GM23338 (cell line): ENCODE data around the gene GPR26. TPM values are rescaled to one million over a fixed set of nuclear protein-coding genes. Genes with fewer than 3 reads are reported as not detected.

Experiments used
- ATAC-seq: fragments of 200-7000 bp; cut with Tn5 transposase; 3 replicates; pipeline ENCODE4 v1.9.1; 2020
- DNase-seq: peaks from one replicate; pipeline ENCODE4 v3.0.0-alpha.2; 2015; ENCODE audit warnings: low spot score
- H2AFZ ChIP-seq: fragments of 200-600 bp; sonication (generic); 2 replicates; pipeline ENCODE4 v1.8.0; 2016; ENCODE audit warnings: antibody characterized with exemption, mild to moderate bottlenecking, moderate library complexity
- H3F3A ChIP-seq: fragments of 200-600 bp; sonication (generic); replicated peaks from 2 replicates; pipeline ENCODE4 v1.8.0; 2017; ENCODE audit warnings: antibody characterized with exemption, mixed run types, low read depth
- H3K27ac ChIP-seq: fragments of 200-600 bp; sonication (generic); 2 replicates; pipeline ENCODE4 v1.6.1; 2016; ENCODE audit warnings: low read depth
- H3K27me3 ChIP-seq: fragments of 200-600 bp; sonication (generic); 2 replicates; pipeline ENCODE4 v1.8.0; 2016; ENCODE audit warnings: mild to moderate bottlenecking, mixed run types, moderate library complexity; ENCODE audit not compliant: insufficient read depth
- H3K36me3 ChIP-seq: fragments of 200-600 bp; sonication (generic); 2 replicates; pipeline ENCODE4 v1.8.0; 2016; ENCODE audit warnings: mild to moderate bottlenecking; ENCODE audit not compliant: insufficient read depth
- H3K4me1 ChIP-seq: fragments of 200-600 bp; sonication (generic); 2 replicates; pipeline ENCODE4 v1.8.0; 2016; ENCODE audit warnings: mild to moderate bottlenecking, moderate library complexity; ENCODE audit not compliant: insufficient read depth
- H3K4me2 ChIP-seq: fragments of 200-600 bp; sonication (generic); 2 replicates; pipeline ENCODE4 v1.7.1; 2017; ENCODE audit warnings: mixed run types
- H3K4me3 ChIP-seq: fragments of 200-600 bp; sonication (generic); 2 replicates; pipeline ENCODE4 v1.6.1; 2016; ENCODE audit warnings: mixed run types
- H3K79me2 ChIP-seq: fragments of 200-600 bp; sonication (generic); replicated peaks from 2 replicates; pipeline ENCODE4 v1.8.0; 2017; ENCODE audit warnings: mild to moderate bottlenecking; ENCODE audit not compliant: insufficient read depth
- H3K9me2 ChIP-seq: fragments of 200-600 bp; sonication (generic); 2 replicates; pipeline ENCODE4 v1.8.0; 2017; ENCODE audit not compliant: insufficient read depth
- H4K20me1 ChIP-seq: fragments of 200-600 bp; sonication (generic); replicated peaks from 2 replicates; pipeline ENCODE4 v1.8.0; 2017; ENCODE audit warnings: mild to moderate bottlenecking; ENCODE audit not compliant: insufficient read depth
- H3K27ac Mint-ChIP-seq: 2 replicates; pipeline ENCODE4 v1.8.0; 2020; ENCODE audit warnings: inconsistent platforms, mild to moderate bottlenecking, moderate library complexity, mixed read lengths
- H3K27me3 Mint-ChIP-seq: 3 replicates; pipeline ENCODE4 v1.8.0; 2022; ENCODE audit warnings: low read depth, mild to moderate bottlenecking, moderate library complexity, mixed read lengths, inconsistent platforms; ENCODE audit not compliant: insufficient read depth, poor library complexity
- H3K36me3 Mint-ChIP-seq: 3 replicates; pipeline ENCODE4 v1.8.0; 2021; ENCODE audit warnings: low read depth, mild to moderate bottlenecking, inconsistent platforms, moderate library complexity, mixed read lengths
- H3K4me1 Mint-ChIP-seq: 3 replicates; pipeline ENCODE4 v1.8.0; 2020; ENCODE audit warnings: mild to moderate bottlenecking, inconsistent platforms, mixed read lengths
- H3K4me3 Mint-ChIP-seq: 3 replicates; pipeline ENCODE4 v1.8.0; 2021; ENCODE audit warnings: moderate library complexity, mild to moderate bottlenecking, inconsistent platforms, mixed read lengths
- H3K9me3 Mint-ChIP-seq: 3 replicates; pipeline ENCODE4 v1.8.0; 2020; ENCODE audit warnings: moderate library complexity, mild to moderate bottlenecking, inconsistent platforms, mixed read lengths
- CTCF ChIP-seq, 2 experiments: fragments of 200-600 bp in 1 of 2; sonication (generic) in 1 of 2; conservative IDR thresholded peaks; 2 replicates each; pipeline versions ENCODE4 v1.5.1 to v1.6.1; 2016 to 2017; ENCODE audit warnings: antibody characterized with exemption in 2 of 2, low read depth in 2 of 2, mild to moderate bottlenecking in 2 of 2, moderate library complexity in 1 of 2
- EZH2 ChIP-seq: fragments of 200-600 bp; sonication (generic); IDR thresholded peaks from one replicate; pipeline ENCODE4 v1.8.0; 2017; ENCODE audit warnings: antibody characterized with exemption, mild to moderate bottlenecking, low read depth; ENCODE audit not compliant: unreplicated experiment
- JUNB ChIP-seq: IDR thresholded peaks from one replicate; pipeline ENCODE4 v1.6.1; 2016; ENCODE audit warnings: antibody characterized with exemption; ENCODE audit not compliant: unreplicated experiment
- ZNF114 ChIP-seq: fragments of 250-450 bp; sonication (Bioruptor Pico); IDR thresholded peaks from 2 replicates; pipeline ENCODE4 v1.5.0; 2020; ENCODE audit warnings: mild to moderate bottlenecking, moderate library complexity
- ZNF331 ChIP-seq: fragments of 250-450 bp; sonication (Bioruptor Pico); IDR thresholded peaks from 2 replicates; pipeline ENCODE4 v1.5.0; 2020; ENCODE audit warnings: low read depth, mild to moderate bottlenecking, moderate library complexity
- ZNF462 ChIP-seq: fragments of 250-450 bp; sonication (Bioruptor Pico); IDR thresholded peaks from 2 replicates; pipeline ENCODE4 v1.5.0; 2020; ENCODE audit warnings: mild to moderate bottlenecking, moderate library complexity
- polyA plus RNA-seq: library from polyadenylated mRNA; unstranded; fragments of >200 nt; fragmentation: Nextera tagmentation; extraction: Ambion mirVana; gene quantifications from 2 replicates; pipeline ENCODE4 v1.2.1, GENCODE V29; 2016
- total RNA-seq: library from RNA; depleted of rRNA; stranded (reverse); fragments of >200 nt; shearing (Covaris generic); gene quantifications from 2 replicates; pipeline ENCODE4 v1.2.3, GENCODE V29; 2014

The GPR26 gene
- total and polyA plus RNA-seq, 2 experiments from 2014 or later = 0.06 to 0.07 TPM

GRCh38 chr10:123743441-123744223, 77.5 kb downstream of the GPR26 start (continued):
- TF ChIP-seq ZNF462 (CRISPR knock-in tag) = no peak

- Mint-ChIP-seq H3K36me3 (peaks cover 4% of the 10 kb centered on the region; the same call in 1 of the 3 replicates), H3K27ac (peak overlapping the region; percentile 21; the same call in 1 of the 2 replicates), H3K4me3 (no peak overlapping the region), H3K4me1 (peaks cover 19% of the 10 kb centered on the region), H3K27me3 (peaks cover 6% of the 10 kb centered on the region), H3K9me3 (no peaks in the 10 kb centered on the region)
- H3K4me2 ChIP-seq = no peak overlapping the region
- H3K27ac ChIP-seq = no peak overlapping the region
- H2AFZ ChIP-seq = no peak overlapping the region
- no peaks in the 10 kb centered on the region for H3K9me2 ChIP-seq
- H3F3A ChIP-seq = no peaks in the 10 kb centered on the region
- DNase-seq (no peak), ATAC-seq (no peak)
- H4K20me1 ChIP-seq = no peaks in the 10 kb centered on the region
- H3K36me3 ChIP-seq = no peaks in the 10 kb centered on the region
- H3K79me2 ChIP-seq = no peaks in the 10 kb centered on the region
- TF ChIP-seq ZNF114 (CRISPR knock-in tag) = no peak
- TF ChIP-seq CTCF (conservative IDR thresholded peaks at IDR 0.05; ENCODE audit: low read depth in 2 of 2) = no peak
- no peak for TF ChIP-seq JUNB
- no peak for TF ChIP-seq EZH2
- TF ChIP-seq ZNF462 (CRISPR knock-in tag) = no peak
- TF ChIP-seq ZNF331 (CRISPR knock-in tag) = no peak
- peaks cover 16% of the 10 kb centered on the region for H3K4me1 ChIP-seq
- no peak overlapping the region for H3K4me3 ChIP-seq
- H3K27me3 ChIP-seq = no peaks in the 10 kb centered on the region
These were observed 78.0 kb downstream of the GPR26 start for GRCh38 chr10:123744224-123744536.
